ENCODE data around the gene ASB6.

GRCh38 chr9:129671065-129671464 lies 29.1 kb upstream of the ASB6 start:
- TF ChIP-seq EZH2 (IDR thresholded peaks at IDR 0.05; ENCODE audit: insufficient read depth, poor library complexity, severe bottlenecking) (no peak), EZH2phosphoT487 (IDR thresholded peaks at IDR 0.05; ENCODE audit: insufficient read depth, low read depth) (no peak)
